SHP77 treated with DMSO at 0.1 percent for 48 hours (cell line): Measurements from ENCODE around the gene DNAH6.

Experiments
- DNase-seq: peaks from one replicate; lab custom pipeline; 2025; lab: John Stamatoyannopoulos, UW

The DNAH6 gene

GRCh38 chr2:84690225-84690624 lies 173.9 kb downstream of the DNAH6 start:
- no peak for DNase-seq

- DNase-seq, result no peak
Observed at GRCh38 chr2:84694088-84694622, 177.9 kb downstream of the DNAH6 start.

GRCh38 chr2:84697895-84698294 lies 181.6 kb downstream of the DNAH6 start:
- DNase-seq, result no peak

- DNase-seq, result no peak
Observed at GRCh38 chr2:84700006-84700405, 183.7 kb downstream of the DNAH6 start.

- no peak for DNase-seq
Observed at GRCh38 chr2:84701880-84702279, 185.6 kb downstream of the DNAH6 start.

- DNase-seq, result no peak
Observed at GRCh38 chr2:84702941-84703340, 186.6 kb downstream of the DNAH6 start.

- no peak for DNase-seq
Observed at GRCh38 chr2:84703831-84704230, 187.5 kb downstream of the DNAH6 start.

- no peak for DNase-seq
Observed at GRCh38 chr2:84704505-84705244, 188.4 kb downstream of the DNAH6 start.

- no peak for DNase-seq
Observed at GRCh38 chr2:84705858-84706257, 189.6 kb downstream of the DNAH6 start.

GRCh38 chr2:84708442-84708841 lies 192.1 kb downstream of the DNAH6 start:
- no peak for DNase-seq

- no peak for DNase-seq
Observed at GRCh38 chr2:84711651-84712050, 195.4 kb downstream of the DNAH6 start.

GRCh38 chr2:84713441-84713840 lies 197.1 kb downstream of the DNAH6 start:
- DNase-seq, result no peak

- DNase-seq, result no peak
Observed at GRCh38 chr2:84716564-84716963, 200.3 kb downstream of the DNAH6 start.

GRCh38 chr2:84717302-84717701 lies 201.0 kb downstream of the DNAH6 start:
- no peak for DNase-seq

- DNase-seq, result no peak
Observed at GRCh38 chr2:84719434-84719833, 203.1 kb downstream of the DNAH6 start.

GRCh38 chr2:84723831-84724230 lies 207.5 kb downstream of the DNAH6 start:
- no peak for DNase-seq

GRCh38 chr2:84725717-84726116 lies 209.4 kb downstream of the DNAH6 start:
- DNase-seq, result no peak

- DNase-seq, result no peak
Observed at GRCh38 chr2:84727315-84727714, 211.0 kb downstream of the DNAH6 start.

- no peak for DNase-seq
Observed at GRCh38 chr2:84729224-84729623, 212.9 kb downstream of the DNAH6 start.

- DNase-seq, result no peak
Observed at GRCh38 chr2:84731185-84731584, 214.9 kb downstream of the DNAH6 start.

- DNase-seq, result no peak
Observed at GRCh38 chr2:84732897-84733778, 216.8 kb downstream of the DNAH6 start.

- no peak for DNase-seq
Observed at GRCh38 chr2:84735389-84735788, 219.1 kb downstream of the DNAH6 start.
